C1 segment of cervical spinal cord (tissue), 14 donors: ENCODE results near the gene MPRIP.

ENCODE experiments used
- DNase-seq, 14 donors: peaks; one replicate each; lab custom pipeline; 2025; lab: John Stamatoyannopoulos, UW

MPRIP gene

DNA sequence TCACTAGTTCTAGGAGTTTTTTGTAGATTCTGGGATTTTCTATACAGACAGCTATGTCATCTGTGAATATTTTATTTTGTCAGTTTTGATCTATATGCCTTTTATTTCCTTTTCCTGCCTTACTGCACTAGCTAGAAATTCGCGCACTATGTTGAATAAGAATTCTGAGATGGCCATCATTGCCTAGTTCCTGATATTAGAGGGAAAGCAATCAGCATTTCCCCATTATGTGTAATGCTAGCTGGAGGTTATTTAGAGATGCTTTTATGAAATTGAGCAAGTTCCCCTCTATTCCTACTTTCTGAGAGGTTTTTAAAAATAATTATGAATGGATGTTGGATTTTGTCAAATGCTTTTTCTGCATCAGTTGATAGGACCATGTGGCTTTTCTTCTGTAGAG, 23.8 kb downstream of the MPRIP start:
- no peak for DNase-seq

DNA sequence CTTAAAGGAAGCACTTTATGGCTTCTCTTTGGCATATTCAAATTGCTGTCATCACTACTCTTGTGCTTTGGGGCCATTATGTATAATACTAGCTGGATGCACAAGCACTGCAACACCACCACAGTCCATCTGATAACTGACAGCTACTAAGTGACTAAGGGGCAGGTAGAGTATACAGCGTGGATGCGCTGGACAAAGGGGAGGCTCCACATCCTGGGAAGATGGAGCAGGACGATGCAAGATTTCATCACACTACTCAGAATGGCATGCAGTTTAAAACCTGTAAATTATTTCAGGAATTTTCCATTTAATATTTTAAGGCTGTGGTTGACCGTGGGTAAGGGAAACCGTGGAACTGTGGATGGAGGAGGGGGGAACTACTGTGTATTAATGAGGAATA, 25.0 kb downstream of the MPRIP start:
- no peak for DNase-seq

DNA sequence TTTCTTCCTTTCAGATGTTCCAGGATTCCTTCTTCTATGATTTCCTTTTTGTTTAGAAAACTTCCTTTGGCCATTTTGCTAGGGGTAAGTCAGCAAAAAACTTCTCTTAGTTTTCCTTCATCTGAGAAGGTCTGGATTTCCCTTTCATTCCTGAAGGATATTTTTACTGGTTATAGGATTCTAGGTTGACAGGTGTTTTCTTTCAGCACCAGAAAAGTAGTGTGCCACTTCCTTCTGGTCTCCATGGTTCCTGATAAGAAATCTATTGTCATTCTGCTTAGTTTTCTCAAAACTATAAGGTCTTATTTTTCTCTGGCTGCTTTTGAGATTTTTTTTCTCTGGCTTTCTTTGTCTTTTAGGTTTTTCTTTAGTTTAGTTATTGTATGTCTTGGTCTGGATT, 27.6 kb downstream of the MPRIP start:
- no peak for DNase-seq

DNA sequence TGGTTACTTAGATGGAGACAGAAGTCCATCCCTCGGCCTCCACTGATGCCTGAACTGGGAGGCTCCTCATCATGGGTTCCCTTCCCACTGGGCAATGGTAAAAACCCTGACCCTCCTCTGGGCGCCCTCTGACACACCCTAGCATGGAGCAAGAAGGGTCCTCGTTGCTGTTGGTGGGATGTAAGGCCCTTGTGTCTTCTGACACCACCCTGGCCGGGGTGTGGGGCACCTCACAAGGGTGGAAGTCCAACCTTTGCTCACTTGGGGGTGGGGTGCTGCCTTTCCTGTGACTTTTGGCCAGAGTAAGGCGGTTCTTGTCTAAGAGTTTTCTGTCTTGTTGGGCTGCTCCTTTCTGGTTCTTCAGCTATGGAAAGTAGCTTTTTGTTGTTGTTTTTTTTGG, 28.7 kb downstream of the MPRIP start:
- no peak for DNase-seq

DNA sequence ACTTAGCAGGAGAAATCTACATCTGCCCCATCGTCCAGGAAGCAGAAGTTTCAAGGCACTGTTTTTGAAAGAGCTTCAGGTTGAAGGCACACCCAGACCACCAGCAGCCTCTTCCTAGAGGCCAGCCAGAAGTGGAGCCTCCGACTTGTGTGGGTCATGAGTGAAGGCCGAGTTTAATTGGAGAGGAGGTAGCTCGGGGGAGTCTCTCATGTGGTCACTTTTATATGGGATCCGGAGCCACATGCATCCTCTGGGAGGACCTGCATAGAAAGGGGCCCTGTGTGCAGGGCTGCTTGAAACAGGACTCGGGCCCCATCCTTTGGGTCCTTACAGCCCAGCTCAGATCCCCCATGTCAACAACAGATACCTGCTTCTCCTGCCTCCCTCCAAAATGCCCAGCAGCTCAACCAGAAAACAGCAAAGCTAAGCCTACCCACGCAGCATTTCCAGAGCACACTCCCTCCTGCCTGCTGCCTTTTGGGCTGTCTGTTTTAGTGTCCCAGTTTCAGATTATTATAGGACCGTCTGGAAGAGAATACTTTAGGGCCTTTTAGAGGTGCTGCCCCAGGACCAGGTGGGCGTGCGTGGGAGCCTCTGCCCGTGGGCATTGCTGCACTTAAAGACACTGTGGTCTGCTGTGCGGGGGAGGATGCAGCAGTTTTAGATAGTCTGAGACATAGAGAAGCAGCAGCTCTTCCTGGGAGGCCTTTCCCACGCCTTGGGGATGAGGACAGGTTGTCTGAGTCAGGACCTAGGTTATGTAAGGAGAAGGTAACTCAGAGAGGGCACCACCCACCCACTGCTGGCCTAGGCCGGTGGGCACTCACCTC, 29.5 kb downstream of the MPRIP start:
- no peak for DNase-seq

DNA sequence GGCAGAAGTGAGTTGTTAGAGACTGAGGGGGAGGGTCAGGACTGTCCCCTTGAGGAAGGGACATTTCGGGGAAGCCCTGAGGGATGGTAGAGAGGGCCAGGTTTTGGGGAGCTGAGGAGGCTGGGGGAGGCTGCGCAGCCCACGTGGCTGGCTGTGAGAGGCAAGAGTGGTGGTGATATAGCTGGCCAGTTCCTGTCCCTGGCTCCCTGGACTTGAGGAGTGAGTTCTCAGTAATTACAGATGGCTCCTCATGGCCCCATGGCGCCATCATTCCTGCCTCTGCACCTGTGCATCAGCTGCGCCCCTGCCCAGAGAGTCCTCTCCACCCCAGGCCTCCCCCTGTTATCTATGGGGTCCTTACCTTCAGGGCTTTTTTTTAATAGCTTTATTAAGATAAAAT, 30.3 kb downstream of the MPRIP start:
- no peak for DNase-seq

DNA sequence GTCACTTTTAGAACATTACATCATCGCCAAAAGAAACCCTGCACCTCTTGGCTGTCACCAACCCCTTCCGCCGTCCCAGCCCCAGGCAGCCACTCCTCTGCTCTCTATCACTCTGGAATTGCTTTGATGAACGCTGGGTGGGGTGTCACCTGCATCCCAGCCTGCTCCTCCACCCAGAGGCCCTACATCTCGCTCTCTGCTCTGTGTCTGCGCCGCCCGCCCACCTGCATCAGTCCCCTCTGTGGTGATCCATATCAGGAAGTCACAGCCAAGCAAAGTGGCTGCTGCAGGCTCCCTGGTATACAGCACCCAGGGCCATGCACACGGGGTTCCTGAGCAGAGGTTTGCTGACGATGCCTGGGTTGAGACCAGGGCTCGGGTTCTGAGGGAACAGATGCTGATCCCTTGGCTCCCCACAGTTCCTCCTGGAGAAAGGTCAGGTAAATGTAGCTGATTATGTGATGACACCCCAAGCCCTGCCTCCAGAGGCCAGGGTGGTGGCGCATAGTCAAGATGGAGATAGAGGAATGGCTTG, 30.8 kb downstream of the MPRIP start:
- DNase-seq = no peak

DNA sequence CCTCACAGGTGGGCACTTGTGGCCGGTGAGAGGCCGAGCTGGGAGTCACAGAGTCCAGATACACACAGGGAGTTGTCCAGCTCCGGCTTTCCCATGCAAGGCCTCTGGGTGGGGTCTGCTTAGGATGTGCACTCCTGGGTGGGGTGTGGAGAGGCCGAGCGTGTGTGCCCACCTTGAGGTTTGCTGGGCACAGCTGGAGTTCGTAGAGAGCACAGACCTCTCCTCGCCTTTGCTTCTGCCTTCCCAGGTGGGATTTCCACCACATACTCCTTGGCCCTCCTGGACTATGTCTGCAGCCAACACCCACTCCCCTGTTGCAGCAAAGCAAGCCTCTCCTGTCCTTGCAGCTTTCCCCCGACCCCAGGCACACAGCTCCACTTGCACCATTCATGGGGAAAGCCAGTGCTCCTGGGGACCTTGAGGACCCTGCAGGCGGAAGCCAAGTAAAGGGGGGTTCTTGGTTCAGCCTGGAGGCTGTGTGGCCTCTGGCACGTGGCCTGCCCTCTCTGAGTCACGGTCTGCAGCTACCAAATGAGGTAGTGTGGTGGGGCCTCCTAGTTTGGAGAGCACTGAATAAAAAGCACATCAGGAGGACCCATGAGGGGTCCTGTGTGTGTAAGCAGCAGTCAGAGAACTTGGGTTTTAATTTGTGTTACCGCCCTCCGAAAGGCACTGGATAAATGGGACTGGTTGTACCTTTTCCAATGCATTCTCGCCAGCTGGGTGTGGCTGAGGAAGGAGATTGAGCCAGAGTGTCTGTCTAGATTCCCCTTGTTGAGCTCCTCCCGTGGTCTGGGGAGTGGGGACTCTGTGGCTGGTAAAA, 31.5 kb downstream of the MPRIP start:
- DNase-seq = no peak

DNA sequence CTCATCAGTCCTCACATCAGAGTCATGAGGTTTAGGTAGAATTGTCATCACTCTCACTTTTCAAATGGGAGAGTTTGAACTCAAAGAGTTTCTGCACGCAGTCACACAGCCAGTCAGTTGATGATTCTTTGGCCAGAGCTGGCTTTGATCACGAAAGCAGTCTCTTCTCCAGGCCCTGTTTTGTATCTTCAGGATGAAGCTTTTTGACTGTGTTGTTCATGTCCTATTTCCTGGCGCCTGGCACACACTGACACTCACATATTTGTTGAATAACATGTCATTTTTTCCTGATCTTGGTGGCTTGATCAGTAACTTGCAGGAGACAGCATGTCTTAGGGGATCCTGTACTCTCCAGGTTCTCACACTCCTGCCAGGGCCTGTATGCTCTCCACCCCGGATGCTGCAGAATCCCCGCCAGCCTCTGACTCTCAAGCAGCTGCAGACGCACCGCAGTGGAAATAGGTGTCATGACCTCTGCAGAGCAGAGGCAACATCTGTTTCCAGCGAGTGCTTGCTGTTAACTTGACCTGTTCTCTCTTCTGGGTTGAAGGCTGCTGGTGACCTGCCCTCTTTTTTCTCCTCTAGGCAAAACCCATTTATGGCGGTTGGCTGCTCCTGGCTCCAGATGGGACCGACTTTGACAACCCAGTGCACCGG, 33.0 kb downstream of the MPRIP start:
- DNase-seq = no peak

DNA sequence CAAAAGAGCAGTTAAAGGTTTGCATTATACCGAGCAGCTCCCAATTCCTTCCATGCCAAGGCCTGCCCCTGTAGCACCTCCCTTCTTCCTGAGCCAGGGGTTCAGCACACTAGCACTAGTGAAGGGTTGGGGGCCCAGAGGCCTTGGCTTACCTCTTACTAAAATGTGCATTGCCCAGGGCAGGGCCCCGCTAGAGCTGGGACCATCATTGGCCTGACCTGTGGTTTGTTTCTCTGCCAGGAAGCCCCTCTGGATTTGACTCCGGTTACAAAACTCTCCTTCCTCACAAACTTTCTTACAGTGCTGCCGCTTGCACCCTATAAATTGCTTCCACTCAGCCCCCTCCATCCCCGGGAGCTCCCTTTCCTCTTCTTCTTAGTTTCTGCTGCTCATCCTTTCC, 33.8 kb downstream of the MPRIP start:
- no peak for DNase-seq

DNA sequence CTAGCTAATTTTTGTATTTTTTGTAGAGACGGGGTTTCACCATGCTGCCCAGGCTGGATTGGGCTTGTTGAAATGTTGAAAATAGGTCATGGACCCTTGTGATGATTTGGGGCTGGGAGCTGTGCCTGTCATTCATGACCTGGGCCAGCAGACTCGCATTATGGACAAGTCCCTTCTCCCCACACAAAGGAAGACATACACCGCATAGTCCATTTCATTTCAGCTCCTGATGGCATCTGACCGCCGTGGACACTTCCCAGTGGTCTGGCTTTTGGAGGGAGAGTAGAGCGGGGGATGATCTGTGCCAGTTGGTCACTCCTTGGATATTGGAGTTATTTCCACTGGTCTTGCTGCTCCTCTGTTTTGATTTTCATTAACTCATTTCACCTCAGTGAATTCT, 34.8 kb downstream of the MPRIP start:
- DNase-seq = no peak

DNA sequence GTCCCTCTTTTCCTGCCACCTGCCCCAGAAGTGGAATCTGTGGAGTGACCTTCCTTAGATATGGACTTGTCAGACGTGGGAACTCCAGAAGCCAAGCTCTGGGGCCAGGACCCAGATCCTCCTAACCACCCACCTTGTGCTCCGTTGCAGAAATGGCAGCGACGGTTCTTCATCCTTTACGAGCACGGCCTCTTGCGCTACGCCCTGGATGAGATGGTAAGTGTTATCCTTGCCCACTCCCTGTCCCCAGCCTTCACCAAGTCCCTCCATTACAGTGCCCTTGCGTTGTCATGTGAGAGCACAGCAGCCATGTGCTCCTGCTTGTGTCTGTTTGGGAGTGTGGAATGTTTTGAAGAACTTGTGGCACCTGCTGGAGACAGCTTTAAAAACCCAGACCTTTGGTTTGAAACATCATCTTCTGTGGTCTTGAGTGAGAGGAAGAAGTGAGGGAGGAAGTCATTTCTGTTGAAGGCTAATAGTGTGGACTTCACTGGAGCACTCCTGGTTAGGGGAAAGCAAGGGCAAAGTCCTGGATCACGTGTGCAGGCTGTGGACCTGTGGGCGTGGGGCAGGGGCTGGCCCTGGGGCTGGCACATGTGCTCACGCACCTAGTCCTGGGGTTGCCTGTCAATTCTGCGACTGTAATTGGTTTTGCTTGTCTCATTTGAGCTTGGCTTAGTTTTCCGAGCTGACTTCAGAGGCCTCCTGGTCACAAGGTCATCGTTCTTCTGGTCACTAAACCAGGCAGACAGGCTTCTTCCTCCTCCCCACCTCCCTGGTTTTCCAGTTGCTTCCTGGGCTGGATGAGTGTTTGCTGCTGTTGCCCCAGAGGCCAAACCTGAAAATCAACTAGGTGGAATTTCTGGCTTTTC, 35.8 kb downstream of the MPRIP start:
- DNase-seq = no peak

DNA sequence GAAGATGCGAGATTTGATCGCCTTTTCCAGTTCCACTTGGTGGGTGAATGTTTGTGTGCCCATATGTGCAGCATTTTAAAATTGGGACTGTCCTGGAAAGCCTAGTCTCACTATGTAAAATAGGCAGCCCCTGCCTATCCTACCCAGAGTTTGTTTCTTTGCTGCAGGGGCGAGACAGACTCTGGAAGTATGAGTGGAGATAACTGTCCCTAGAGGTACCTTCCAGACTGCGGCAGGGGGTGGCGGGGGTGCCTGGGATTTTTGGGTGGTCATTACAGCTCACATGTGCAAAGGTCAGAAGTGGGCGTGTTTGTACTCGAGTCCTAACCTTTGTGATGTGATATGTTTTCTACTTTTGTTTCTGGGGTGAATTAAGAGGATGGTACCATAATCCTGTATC, 36.6 kb downstream of the MPRIP start:
- DNase-seq = no peak

DNA sequence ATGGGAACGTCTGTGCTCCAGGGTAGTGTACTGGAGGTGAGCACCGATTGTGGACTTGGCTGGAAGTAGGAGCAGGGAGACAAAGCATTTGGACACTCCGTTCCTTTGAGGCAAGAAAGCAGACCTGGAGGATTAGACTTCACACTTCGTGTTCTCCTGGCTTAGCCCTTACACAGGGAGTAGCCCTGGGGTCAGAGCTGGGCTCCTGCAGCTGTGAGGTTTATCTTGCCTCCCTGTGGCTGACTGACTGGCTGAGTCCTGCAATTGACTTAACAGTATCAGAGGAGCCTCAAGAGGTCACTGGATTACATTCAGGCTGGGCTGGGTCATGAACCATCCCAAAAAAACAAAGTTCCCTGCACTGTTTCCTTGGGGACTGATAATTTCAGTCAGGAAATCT, 37.1 kb downstream of the MPRIP start:
- no peak for DNase-seq

DNA sequence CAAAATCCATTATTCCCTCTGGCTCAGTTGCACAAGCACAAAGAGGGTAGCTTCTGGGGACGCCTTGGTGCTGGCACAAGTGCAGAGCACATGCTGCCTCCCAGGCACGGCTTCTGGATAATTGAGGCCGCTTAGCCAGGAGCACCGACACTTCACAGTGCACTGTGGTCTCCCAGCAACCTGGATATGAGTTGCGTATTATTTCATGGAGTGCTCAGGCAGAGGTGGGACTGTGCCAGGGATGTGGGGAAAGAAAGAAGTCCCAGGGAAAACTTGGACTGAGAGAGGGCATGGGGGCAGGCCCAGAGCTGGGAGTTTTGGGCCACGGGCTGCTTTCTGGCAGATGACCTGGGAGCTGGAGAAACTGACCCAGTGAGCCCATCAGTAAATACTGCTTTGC, 37.5 kb downstream of the MPRIP start:
- peak in 9 of 14 donors; percentile 27 to 74 (median 39) for DNase-seq

DNA sequence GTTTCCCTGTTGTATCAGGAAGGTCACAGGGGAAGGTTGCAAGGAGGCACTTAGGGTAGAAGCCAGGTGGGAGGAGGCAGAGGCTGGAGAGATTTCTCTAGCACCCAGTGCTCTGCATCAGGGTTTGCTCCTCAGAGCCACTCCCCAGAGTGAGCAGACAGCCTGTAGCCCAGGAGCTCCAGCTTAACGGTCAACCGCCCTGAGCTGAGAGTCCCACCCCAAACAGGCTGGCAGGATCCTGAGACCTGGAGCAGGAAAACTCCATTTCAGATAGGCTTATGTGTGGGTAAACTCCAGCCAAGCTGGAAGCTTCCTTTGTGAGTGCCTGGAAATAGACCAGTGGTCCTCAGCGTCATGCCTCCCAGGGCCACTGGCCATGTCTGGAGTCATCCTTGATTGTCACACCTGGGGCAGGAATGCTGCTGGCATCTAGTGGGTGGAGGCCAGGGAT, 37.9 kb downstream of the MPRIP start:
- no peak for DNase-seq

DNA sequence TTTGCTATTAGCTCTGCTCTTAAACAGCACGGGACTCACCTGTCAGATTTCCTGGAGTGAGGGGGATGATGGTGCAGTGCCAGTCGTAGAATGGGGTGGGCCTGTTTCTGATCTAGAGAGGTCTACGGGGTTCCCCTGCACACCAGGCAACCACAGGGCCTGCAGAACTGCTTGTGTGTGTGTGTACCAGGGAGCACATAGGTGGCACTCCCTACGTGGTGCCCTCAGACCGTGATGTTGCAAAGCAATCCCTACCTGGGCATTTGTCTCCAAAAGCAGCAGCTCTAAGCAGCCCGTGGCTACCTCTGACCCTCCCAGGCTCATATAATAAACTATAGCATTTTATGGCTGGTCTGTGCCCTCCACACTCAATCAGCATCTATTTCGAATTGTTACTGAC, 38.5 kb downstream of the MPRIP start:
- DNase-seq = no peak

DNA sequence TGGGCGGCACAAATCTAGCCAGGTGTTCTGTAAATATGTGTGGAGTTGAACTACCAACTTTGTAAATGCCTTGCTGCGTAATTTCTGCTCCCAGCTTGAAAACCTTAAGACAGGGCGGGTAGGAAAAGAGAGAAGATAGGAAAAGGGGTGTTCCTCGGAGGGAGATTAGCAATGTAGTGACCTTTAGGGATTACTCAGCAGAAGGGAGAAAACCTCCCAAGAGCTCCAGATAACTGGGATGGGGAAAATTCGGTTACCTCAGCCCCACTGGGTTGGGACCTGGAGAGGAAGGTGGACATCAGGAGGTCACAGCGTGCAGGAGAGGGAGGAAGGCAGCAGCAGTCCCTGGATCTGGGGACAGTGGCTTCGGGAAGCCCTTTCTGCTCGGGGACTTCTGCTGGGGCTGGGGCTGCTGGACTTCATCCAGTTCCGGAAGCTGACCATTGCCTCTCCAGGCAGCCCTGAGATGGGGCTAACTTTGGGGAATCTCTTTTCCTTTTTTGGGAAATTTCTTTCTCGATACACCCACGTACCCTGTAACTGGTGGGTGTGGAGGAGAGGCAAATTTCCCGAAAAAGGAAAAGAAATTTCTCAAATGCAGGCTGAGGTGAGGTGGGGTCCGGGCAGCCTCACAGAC, 39.2 kb downstream of the MPRIP start:
- no peak for DNase-seq

DNA sequence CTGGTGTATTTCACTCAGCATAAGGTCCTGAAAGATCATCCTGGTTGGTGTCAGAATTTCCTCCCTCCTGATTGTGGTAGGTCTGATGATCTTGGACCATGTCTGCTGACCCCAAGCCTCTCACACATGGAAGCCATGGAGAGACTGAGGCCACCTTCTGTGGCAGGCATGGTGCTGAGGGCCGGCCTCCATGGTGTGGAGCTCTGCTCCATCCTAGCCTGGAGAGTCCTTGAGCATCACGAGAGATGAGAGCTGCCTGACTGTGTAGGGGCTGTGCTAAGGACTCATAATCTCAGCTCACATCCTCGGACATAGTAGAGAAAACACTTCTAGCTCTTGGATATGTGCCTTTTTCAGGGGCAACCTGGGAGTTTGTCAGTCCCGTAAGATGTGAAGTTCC, 40.6 kb downstream of the MPRIP start:
- no peak for DNase-seq

DNA sequence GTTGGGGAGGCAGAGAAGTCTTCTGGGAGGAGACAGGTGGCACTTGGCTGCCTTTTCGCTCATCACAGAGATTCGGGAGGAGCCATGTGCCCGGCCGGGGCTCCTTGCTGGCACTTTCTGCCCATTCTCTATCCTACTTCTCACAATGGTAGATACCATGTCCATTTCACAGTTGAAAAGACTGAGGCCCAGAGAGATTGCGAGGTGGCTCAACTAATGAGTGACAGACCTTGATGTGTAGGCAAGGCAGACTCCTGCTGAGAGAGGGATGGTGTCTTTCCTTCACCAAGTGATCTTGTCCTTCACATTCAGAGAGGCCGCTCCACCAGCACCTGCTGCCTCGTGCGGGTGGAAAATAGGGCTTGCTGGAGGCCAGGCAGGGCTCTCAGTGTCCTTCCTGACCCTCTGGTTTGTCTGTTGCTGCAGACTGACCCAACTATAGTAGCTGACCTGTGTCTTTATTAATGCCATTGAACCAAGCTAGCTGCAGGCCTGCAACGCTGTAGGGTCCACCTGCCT, 42.1 kb downstream of the MPRIP start:
- no peak for DNase-seq
